ENCODE measurements around the gene PLXNA4. TPM values are rescaled to one million over a fixed set of nuclear protein-coding genes. Genes with fewer than 3 reads are reported as not detected.

PLXNA4 gene
- total RNA-seq, 1 experiment from 2014 or later = not detected

DNA sequence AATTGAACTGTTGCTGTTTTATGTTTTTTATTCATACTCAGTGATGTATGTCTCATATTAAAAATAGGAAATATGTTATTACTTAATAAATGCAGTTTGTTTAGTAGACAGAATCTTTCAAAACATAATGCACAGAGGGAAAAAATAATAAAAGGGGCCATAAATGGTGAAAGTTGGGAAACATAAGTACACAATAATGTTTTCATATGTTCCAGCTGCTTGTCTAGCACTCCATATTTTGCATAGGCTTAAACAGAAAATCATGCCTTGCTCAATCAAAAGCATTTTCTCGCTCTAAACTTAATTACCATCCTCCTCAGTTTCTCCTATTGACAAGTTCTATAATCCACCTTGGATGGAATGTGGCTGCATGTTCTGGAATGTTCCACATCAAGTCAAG, 333.2 kb downstream of the PLXNA4 start:
- DNase-seq (ENCODE audit: low spot score) = no peak

DNA sequence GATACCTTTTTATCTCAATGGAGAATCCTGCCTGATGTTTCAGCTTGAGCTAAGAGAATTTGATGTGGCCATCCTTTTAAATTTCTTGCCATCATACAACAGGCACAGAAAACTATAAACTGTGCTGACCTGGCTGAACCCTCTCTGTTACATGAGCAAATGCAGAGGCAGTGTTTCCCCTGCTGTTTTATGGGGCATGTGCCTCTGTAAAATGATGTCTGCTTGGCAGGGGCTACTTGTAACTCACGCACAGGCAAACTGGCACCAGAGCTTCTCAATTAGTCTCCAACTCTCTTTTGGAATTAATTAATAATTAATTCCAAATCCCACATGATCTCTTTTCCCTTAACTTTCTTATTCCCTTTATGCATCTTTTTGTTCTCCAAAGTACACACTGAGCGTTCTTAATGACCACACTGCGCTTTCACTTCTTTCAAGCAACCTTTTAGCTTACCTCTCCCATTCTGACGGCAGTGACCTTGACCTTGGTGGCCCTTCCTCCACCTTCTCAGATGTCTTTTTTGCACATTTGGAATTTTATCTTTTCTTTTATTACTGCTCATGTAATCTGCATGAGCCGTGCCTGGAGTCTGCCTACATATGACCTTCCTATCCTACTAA, 334.0 kb downstream of the PLXNA4 start:
- no peak for DNase-seq (ENCODE audit: low spot score)

DNA sequence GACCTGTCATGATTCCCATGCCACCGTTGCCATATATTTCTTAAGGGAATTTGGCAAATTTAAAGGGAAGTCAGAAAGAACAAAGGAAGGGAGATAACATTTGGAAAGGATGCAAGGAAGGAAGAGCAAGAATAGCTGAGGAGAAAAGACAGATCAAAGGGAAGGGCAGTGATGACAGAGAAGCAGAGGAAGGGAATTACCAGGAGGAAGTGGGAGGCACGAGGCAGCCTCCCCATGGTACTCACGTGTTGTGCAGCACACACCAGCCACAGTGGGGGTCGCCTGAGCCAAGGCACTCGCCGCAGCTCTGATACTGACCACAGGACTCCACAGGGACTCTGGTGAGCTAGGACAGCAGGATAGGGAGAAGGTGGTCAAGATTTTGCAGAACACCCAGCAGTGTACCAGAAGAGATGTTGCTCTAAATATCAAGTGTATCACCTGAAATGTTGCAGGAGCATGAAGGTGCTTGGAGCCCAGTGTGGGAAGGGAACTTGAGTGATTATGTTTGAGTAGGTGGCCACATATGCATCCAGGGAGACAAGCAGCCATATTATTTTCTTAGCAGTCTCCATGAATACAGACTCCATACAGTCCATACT, 335.3 kb downstream of the PLXNA4 start:
- DNase-seq (ENCODE audit: low spot score) = no peak

DNA sequence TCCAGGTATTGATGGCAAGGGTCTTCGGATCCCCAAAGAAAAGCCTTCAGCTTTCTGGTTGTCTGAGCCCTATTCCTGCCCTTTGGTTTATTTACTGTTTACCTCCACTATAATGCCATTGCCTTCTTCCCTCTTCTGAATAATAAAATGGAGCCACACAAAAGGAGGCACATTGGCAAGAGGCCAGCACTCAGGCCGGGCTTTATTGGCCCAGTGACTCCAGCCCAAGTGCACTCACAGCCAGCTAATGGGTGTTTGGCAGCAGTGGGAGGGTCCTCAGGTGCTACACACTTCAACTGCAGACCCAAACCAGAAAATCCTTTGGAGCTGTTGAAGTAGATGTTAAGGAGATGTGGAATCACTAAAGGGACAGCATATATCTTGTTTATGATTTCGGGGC, 336.0 kb downstream of the PLXNA4 start:
- DNase-seq (ENCODE audit: low spot score) = no peak

DNA sequence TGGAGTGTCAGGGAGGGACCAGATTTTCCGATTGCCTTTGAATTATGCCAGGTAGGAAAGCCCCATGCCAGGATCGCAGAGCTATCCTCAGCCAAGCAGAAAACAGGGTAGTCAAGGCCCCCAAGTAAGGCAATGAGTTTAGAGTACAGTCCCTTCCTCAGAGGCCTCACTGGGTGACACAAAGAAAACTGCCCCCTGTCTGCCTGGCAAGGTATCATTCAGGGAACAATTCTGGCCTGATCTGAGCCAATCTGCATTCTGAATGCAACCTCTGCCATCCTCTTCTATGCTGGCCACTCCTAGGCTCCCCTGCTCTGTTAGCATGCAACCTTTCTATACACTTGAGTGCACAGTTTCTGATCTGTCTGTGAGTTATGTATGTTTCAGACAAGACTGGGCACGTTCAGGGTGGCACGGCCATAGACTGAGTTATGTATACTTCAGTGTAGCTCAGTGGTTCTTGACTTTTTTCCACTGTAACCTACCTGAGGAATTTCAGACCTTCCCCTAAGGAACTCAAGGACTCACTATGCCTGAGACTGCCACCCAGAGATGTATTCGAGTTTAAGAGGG, 336.8 kb downstream of the PLXNA4 start:
- no peak for DNase-seq (ENCODE audit: low spot score)

DNA sequence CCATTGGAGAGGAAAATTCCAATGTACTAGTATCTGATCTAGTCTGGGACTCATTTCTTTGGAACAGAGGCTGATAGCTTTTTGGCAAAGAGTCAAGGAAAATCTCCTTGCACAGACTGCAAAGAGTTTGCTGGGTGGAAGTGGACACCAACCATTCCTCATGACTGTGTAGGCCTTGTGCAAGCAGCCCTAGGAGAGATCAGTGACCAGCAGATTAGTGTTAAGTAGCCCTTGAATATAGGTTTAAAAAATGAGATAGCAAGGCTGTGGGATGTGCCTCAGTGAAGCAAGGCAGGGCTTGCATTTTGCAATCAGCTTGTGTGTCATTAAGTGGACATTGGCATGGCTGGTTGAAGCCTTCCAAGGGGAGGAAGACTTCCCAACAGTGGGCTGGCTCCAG, 341.6 kb downstream of the PLXNA4 start:
- no peak for DNase-seq (ENCODE audit: low spot score)

DNA sequence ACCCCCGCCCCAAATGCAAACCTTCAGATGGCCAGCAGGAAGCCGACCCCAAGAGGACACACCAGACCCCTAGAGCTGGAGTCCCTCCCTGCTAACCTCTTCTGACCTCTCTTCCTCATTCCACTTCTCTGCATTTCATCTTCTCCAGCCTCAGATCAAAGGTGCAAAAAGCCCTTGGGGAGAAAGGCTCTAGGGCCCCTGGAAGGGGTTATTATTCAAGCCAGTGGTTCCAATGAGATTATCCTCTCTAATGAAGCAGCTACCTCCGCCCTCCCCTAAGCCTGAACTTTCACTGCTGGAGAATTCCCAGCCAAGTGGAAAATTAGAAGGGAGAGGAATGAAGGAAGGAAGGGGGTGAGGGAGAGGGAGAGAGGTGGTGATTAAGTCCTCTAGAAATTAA, 343.9 kb downstream of the PLXNA4 start:
- no peak for DNase-seq (ENCODE audit: low spot score)

DNA sequence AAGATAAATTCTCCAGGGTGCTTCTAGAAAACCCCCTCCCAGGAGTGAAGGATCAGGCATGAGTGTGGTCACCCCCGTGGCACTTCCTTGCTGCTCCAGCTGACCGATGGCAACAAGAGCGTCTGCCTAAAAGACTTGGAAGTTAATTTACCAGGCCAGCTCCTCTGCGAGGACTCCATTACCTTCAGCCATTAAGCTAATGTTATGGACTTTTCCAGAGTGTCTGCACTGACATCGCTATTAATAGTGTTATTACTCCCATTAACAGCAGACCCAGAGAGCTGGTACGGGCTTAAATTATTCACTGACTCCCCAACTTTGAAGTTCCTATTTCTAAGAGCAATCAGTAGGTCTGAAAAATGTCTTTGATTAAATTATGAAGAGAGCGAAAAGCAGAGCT, 345.8 kb downstream of the PLXNA4 start:
- DNase-seq (ENCODE audit: low spot score) = no peak

DNA sequence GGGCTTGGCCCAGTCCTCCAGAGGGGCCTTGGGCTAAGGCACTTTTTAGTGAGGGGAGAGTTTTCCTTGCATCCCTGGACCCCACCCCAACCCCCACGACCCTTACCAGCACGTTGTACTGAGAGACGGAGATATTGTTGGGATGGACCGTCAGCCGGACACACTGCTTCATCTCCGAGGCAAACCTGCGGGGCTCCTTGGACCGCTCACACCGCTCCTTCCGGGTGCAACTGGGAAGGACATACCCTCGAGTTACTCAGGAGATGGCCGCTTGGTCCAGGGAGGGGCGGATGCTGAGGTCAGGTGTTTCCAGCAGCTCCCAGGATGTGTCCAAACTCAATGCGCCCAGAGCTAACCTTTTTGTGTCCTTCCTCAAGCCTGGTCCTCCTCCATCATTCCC, 348.0 kb downstream of the PLXNA4 start:
- no peak for DNase-seq (ENCODE audit: low spot score)

DNA sequence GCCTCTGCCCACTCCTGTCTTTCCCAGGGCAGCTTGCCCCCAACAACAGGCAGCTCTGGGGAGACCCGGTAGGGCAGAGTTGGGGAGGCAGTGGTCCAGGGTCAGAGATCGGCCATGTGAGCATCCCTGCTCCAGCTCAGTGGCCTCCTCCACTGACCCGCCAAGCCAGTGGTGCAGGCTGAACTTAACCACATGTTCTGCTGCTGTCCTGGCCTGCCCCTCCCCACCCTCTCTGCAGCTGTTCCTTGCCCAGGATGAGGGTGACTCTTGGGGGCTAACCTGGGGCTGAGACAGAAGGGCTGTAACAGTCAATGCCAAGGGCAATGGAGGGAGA, 349.3 kb downstream of the PLXNA4 start:
- no peak for DNase-seq (ENCODE audit: low spot score)

DNA sequence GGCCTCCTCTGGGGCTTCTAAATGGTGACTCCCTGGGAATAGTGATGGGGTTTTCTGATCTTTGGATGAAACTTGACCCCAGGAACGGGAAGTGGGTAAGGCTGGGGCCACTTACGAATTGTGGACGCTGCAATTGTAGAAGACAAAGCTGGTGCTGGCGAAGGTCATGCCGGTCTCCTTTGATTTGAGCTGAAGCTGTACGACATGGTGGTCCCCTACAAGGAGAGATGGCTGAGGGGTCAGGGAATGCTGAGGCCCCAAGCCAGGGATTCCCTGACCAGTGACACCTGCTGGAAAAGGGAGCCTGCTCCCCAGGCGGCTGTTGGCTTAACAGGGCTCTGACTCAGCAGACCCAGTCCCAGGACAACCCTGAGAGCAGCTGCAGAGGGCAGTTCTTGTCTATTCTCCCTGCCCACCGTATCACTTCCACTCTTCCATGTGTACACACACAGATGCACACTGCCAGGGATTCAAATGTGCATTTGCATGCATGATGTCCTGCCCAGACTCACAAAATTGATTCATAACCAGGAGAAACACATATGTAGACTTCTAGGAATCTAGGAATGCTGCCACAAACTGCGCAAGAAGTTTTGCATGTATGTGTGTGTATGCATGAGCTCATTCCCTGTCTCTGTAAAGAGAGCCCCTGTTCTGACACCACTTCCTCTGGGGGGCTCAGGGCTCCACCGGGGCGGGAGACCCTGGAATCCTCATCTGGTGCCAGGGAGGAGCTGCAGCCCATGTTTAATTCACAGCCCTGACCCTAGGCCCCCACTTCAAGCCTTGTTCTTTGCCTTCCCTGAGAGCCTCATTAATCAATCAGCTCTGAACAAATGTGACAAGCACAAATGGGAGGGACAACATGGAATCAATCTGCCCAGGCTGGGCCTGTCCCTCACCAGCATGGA, 350.0 kb downstream of the PLXNA4 start:
- no peak for DNase-seq (ENCODE audit: low spot score)

DNA sequence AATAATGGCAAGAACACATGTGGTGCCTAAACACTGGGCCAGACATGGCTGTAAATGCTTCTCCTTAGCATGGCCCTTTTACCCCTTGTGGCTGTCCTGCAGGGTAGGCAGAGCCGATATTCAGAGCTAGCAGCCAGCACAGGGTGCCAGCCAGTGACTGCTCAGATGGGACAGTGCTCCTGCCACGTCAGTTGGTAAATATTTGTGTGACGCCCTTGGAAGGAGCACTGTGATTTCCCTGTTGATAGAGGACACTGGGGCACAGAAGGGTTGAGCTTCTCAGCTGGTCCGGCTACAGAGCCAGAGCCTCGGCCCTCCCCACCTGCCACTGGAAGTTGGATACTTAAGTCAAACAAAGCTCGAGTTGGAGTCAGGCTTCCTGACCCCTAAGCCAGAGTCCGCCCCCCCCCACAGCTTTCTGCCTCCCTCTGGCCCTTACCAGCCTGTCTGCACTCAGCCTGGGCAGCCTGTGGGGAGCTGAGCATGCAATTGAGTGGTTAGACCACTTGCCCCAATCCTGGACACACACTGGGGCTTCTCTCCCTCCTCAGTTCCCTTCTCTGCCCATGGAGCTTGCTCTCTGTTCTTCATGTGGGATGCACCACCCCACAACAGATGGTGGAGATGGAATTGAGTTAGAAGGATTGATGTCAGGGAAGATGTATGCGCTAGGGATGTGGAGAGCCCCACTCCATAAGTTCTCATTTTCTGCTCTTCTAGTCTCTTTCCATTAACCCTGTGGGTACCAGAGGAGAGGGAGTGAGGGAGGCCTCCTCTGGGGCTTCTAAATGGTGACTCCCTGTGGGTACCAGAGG, 350.8 kb downstream of the PLXNA4 start:
- peak; percentile 17 for DNase-seq (ENCODE audit: low spot score)

DNA sequence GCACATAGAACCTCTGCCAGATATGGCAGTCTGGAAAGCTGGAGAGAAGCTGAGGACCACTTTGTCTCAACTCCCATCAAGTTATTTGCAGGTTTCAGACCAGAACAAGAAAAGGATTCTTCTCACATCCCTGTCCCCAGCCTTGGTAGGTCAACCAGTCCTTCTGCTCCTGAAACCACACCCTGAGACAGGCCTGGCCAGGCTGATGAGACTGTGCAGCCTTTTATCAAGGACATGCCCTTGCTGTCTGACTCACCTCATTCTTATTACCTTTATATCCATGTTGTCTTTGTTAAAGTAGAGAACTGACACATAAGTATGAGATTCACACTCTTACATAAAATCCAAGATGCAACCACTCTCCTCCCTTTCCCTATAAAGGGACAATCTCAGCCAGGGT, 354.9 kb downstream of the PLXNA4 start:
- DNase-seq (ENCODE audit: low spot score) = no peak

DNA sequence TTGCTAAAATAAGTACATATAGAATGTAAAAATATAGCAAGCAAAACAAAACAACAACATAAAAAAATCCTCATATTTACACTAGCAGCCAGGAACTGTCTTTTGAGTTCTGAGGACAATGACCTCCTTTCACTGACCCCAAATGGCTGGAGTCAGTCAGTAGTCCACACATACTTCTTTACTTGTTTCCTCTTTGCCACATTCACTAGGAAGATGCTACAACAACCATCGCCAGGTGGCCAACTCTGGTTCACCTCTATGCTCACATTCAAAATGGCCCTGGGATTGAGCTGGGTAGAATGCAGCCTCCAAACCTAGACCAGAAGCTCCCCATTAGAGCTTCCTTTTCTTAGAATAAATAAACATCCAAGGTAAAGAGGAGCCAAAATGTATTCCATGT, 356.2 kb downstream of the PLXNA4 start:
- no peak for DNase-seq (ENCODE audit: low spot score)

DNA sequence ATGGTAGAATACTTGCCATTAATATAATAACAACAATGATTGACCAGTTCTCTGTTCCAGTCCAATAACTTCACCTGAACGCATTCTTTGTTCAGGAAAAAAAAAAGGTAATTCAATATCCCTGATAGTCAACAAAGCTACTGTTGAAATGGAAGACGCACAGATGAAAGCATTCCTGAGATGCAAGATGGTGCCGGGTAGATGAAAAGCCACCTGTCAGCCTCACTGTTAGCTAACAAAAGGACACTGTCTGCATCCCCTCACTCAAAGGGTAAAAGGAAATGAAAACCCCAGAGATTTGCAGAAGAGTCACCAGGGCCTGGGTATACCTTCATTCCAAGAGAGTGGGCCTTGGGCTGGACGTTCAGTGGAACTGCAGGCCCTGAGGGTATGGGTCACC, 357.4 kb downstream of the PLXNA4 start:
- no peak for DNase-seq (ENCODE audit: low spot score)

DNA sequence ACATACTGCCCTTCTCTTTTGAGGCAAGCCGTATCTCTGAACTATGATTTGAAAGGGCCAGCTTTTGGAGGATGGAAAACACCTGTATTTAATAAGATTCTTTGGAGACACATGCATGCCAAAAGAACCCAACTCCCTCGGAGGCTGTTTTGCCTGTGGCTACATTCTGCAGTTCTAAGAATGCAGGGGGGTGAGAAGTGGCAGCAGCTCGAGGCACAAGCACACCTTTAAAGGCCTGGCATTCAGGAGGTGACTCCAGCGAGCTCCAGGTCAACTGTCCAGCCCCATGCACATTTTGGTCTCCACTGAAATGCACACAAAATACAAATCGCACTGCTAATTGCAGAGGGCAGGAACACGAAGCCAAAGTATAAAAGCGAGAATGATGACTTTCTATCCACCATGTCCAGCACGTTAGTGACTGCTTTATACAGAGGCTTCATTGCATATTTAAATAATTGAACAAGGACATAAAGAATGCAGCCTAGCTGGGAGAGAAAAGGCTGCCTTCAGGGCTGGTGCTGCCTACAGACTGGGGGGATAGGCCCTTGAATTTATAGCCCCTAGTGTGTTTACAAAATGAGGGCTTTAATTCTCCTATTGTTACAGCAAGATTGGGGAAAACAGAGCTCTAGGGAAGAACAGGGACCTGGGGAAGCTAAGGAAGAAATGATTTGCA, 359.3 kb downstream of the PLXNA4 start:
- DNase-seq (ENCODE audit: low spot score) = no peak

DNA sequence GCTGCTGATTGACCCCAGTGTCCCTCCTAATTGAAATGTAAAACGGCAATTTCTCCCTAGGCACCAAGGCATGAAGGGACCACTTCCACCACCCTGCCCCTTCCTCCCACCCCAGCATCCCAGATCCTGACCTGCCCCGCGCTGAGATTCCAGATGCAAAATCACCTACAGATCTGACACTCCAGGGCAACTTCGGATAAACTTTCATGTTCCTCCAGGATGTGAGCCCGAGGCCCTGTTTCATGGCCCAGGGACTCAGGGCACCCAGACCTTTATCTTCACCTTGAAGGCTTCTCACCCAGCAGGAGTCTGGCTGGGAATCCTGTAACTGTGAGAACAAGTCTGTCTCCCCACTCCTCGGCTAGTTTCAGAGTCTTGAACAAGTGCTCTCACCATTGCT, 361.8 kb downstream of the PLXNA4 start:
- no peak for DNase-seq (ENCODE audit: low spot score)

DNA sequence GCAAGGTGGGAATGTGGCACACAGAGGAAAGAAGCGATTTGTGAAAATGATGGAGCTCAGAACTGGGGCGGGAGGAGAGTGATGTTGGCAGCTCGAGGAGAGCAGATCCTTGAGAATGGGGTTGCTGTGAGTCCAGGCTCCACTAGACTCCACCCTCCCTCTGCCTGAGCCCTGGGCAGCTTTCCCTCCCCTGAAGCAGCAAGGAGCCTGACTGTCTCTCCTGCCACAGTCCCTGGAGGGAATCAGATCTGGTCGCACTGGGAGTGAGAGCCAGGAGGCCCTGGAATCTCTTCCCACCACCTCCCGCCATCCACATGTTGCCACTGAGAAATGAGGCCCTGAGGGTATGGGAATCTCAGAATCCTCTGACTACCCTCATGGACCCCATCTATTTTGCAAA, 362.7 kb downstream of the PLXNA4 start:
- DNase-seq (ENCODE audit: low spot score) = no peak

DNA sequence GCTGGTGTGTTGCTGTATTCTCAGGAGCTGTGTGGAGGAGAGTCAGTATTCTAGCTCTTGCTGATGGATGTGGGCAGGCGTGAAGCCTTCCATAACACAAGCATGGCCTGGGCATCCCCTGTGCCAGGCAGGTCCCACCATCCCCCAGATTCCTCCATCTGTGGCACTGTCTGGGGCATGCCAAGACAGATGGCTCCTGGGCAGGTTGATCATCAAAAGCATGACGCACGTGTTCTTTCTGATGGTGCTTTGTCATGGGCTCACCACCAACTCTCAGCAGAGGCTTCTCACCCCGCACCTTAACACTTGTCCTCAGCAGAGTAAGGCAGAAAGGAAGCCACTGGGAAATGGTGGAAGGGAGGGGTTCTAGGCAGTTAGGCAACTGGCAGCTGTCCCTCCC, 364.3 kb downstream of the PLXNA4 start:
- no peak for DNase-seq (ENCODE audit: low spot score)

DNA sequence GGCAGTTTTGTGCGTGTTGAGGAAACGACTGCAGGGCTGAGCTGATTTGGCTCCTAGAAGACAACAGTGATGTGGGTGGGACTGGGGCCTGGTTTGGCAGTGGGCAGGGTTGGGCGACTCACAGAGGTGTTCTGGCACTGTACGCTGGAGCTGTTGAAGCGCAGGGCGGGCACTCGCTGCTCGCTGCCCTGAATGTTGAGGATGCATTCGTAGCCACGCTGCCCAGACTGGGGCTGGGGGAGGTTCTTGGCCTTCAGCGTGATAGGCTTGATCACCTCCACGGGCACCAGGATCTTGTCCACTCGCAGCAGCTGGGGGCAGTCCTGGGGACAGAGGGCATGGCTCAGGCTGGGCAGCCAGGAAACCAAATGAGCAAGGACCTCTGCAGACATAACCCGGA, 365.4 kb downstream of the PLXNA4 start:
- no peak for DNase-seq (ENCODE audit: low spot score)

DNA sequence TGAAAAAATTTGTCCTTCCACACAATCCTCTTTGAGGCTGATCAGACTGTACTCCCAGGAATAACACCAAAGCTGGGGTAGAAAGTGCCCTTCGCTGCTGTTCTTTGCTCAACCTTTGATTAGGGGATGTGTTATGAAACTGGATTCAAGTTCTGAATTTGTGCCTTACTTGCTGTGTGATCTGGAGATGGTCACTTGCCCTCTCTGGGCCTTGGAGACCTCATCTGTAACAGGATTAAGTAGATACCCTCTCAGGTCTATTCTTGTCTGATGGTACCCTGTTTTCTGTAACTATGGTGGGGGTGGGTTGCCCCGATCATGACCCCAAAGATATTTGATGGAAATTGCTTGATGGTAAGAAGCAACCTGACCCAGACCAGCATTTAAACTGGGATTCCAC, 368.5 kb downstream of the PLXNA4 start:
- DNase-seq (ENCODE audit: low spot score) = no peak
